GM18517 (cell line): ENCODE measurements around the gene FCER1G.

Experiments used
- ATAC-seq: cut with Tn5 transposase; IDR thresholded peaks from one replicate; pipeline ENCODE4 v1.9.1; 2021; ENCODE audit warnings: mild to moderate bottlenecking, moderate library complexity; ENCODE audit not compliant: unreplicated experiment

Gene FCER1G

DNA sequence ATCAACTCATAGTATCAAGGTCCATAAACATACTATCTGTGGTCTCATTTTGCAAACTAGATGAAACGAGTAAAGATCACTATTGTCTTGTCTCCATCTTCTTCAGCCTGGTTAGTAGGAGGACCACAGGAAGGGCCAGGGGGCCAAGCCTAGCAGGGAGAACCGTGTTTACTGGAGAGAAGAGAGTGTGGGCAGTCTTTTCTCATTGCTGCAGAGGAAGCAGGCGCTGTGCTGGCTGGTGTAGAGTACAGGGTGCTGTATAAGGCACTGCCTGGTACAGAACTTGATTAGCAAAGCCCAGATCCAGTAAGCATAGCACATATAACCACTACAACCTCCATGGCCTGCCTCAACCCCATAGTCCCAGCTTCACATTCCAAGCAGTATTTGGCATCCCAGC, 27.8 kb upstream of the FCER1G start:
- ATAC-seq = no peak

DNA sequence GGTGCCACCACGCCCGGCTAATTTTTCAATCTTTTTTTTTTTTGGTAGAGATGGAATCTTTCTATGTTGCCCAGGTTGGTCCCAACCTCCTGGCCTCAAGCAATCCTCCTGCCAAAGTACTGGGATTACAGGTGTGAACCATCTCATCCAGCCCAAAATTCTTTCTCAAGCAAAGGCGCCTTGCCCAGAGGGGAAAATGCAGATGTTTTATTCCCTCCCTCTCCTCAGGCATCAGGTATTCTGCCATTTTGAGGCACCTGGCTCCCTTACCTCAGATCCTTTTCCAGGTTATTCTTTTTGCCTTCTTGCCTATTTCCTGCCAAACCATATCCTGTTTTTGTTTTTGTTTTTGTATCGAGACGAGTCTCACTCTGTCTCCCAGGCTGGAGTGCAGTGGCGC, 26.7 kb upstream of the FCER1G start:
- ATAC-seq = no peak

DNA sequence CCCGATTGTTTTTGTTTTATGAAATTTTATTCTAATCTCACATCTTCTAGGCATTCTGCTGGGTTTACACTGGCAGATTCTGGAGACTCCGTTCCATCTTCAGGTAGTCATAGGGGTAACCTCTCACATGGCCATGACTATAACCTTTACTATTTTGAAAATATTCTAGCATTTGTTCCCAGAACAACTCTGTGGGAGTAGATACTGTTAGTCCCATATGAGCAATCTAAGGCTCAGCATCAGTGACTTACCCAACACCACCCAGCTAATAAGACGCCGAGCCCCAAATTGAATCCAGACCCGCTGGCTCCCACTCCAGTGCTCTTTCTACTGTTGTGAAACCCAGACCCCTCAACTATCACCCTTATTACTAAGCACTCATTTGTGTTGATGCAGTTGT, 26.1 kb upstream of the FCER1G start:
- ATAC-seq = no peak

DNA sequence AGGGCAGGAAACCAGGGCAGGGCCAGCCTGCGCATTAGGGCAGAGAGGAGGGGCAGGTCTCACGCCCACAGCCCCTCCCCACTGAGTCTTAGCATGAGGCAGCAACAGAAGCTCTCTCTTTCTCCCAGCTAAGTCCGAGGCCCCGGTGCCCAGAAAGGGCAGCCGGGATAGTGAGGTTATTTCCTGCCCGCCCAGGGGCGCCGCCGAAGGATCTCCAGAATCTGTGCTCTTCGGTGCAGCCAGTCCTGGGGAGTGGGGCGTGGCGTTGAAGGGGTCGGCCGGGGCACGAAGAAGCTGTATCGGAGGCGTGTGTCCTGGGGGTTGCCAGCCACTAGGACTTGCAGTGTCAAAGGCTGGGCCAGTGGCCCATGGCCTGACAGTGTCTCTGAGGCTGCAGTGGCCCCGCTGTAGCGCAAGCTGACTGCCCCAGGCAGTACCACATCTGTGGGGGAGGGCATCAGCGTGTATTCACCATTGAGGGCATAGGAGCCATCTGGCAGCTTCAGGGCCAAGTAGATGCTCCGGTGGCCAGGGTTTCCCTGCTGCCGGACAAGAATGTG, 24.1 kb upstream of the FCER1G start:
- ATAC-seq = no peak

DNA sequence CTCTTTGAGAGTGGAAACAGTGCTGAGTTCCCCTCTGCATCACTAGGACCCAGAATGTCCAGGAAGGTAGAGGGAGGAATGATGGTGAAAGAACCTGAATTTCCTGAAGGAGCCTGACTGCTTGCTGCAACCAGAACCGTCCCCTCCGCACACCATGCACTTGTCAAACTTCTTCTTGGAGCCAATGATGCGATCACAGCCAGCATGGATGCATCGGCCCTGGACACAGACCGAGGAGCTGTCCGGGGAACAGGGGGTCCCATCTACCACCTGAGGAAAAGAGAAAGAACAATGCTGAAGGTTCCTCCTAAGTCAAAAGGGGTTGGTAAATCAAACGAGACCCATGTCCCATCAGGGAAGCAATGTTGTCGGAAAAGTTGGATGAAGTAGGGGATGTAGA, 23.1 kb upstream of the FCER1G start:
- no peak for ATAC-seq

DNA sequence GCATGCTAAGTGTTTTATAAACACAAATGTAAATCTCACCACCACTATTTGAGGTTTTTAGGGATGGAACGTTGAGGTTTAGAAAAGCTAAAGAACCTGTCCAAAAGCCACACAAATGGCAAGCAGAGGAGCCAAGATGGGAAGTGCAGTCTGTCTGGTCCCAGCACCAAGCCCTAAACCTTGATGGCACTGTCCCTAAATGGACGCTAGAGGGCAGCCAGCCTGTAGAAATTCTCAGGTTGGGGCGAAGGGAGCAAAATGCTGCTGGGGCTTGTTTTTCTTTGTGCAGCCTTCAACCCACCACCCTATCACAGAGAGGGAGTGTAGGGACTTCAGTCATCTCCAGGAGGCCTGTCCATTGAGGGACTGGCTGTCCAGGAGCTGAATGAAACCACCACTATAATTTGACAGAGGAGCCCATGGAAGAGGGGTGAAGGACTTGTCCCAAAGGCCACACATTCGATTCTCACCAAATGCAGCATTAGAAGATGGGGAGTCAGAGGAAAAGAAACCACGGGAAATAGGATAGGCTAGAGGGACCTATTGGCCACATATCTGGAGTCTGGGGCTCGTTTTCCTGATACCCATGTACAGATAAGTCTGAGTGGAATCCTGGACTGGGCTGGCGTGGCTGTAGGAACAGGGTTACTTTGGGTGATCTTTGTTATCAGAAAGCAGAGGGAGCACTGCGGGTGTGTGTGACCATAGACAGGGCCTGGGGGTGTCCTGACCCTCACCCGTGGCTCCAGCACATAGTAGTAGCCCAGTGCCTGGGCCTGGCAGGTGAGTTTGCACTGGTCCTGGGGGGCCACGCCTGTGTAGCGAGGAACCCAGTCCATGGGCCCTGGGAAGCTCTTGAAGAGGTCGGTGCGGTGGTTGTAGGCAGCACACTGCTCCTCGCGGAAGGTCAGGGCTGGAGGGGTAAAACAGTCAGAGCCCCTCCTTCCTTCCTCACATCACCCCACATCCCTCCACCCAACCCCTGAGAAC, 22.3 kb upstream of the FCER1G start:
- no peak for ATAC-seq

DNA sequence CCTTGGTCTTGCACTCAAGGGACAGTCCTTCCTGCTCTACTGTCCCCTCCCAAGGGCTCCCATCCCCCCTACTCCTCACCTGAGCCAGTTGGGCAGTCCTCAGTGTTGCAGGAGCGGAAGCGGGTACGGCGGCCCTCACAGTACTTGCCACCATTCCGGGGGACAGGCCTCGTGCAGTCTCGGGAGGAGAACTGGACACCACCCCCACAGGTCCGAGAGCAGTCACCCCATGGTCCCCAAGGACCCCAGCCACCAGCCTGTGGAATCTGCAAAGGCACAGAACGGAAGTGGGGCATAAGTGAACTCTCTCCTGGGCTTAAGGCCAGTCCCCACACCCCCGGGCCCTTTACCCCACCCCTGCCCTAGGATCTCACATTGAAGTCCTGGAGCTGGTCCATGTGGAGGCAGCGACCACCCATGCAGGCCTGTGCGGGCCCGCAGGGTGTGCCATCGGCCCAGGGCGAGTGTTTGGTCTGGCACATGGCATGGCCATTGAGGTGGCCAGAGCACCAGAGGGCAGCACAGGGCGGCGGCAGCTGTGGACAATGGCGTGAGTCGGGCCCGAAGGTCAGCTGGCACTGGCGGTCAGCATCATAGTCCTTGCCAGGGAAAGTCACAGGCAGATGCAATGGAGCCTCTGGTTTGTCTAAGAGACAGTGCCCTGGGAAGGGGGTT, 21.4 kb upstream of the FCER1G start:
- ATAC-seq = no peak

DNA sequence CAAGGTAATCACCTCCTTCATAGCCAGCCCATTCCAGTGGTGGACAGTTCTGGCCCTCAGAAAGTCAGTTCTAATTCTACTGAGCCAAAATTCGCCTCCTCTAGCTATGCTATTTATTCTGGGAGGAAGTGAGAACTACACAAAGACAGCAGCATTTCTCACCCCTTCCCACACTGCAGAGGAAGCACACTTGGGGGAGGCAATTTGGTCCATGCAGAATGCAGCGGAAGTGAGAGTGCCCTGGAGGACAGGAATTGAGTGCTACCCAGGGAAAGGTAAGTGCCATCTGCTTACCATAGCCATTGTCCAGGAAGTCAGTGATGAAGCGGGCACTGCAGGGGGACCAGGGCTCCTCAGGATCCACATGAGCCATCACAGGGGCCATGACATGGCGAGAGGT, 19.9 kb upstream of the FCER1G start:
- ATAC-seq = no peak

DNA sequence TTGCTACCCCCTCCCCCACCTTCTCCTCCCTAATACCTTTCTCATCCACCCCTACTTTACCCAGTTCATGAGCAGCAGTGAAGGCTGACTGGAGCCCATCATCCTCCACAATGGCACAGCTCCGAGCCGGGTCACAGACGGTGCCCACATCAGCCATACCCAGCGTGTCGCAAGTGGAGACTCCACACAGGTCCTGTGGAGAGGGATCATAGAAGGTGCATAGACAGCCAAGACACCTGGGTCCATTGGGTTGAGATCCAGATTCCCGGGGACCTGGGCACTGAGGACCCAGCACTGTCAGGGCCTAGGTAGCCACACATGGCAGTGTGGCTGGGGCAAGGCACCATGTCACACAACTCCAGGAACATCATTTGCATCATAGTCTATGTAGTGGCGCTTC, 19.0 kb upstream of the FCER1G start:
- ATAC-seq = no peak

DNA sequence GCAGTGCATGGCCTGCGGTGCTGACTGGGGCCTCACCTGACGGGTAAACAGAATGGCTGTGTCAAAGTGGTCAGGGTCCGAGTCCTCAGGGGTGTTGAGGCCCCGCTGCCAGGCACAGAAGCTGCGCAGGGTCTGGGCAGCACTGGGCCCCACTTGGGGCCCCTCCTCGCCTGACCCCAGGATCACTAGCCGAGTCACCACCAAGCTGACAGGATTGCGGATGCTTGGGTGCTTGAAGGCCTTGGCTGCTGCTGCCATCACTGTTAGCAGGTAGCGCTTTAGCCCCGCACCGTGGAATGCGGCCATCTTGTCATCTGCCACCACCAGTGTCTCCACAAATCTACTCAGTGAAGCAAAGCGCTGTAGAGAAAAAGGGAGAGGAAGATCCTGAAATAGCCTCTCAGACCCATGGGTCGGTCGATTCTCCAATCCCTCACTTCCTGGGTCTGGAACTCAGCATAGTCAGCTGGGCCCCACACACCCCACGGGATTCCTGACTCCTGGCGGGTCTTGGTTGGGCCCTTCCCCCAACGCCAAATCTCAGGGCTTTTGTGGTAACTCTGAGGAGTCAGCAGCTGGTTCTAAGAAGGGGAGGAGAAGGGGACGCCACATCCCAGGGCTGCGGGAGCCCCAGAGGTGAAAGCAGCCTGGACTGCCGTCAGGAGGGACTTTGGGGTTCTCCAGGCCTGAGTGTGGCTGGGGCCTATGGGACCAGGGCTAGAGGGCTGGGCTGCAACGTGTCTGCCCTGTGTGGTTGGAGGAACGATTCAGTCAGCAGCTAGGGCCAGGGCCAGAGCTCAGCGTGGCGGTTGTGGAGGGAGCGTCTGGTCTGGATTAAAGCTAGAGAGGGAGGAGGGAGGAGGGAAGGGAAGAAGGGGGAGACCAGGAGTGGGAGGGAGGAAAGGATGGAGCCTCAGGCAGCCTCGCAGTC, 18.3 kb upstream of the FCER1G start:
- ATAC-seq = no peak

DNA sequence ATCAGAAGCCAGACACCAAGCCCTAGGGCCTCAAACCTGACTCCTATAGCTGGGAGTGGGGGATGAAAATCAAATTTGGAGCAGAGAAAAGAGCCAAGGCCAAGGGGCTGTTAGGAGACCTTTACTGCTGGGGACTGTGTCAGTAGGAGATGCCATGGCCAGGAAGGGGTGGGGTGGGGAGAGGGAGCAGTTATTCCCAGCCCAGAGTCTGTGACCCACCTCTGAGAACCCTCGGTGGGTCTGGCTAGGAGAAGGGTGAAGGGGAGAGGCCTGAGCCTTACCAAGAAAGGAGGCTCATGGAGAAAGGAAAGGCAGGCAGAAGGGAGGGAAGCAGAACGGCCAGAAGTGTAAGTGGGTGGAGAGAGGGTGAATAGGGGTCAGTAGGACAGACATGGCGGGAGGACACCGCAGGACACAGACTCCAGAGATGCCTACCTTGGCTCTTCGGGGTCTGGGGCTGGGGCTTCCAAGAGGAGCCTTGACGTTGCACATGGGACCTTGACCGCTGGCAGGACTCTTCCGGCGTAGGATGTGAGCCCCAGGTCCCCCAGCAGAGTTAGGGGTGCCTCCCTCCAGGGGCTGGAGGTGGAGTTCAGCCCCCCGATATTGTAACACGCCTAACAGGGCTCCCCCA, 17.4 kb upstream of the FCER1G start:
- ATAC-seq = no peak

DNA sequence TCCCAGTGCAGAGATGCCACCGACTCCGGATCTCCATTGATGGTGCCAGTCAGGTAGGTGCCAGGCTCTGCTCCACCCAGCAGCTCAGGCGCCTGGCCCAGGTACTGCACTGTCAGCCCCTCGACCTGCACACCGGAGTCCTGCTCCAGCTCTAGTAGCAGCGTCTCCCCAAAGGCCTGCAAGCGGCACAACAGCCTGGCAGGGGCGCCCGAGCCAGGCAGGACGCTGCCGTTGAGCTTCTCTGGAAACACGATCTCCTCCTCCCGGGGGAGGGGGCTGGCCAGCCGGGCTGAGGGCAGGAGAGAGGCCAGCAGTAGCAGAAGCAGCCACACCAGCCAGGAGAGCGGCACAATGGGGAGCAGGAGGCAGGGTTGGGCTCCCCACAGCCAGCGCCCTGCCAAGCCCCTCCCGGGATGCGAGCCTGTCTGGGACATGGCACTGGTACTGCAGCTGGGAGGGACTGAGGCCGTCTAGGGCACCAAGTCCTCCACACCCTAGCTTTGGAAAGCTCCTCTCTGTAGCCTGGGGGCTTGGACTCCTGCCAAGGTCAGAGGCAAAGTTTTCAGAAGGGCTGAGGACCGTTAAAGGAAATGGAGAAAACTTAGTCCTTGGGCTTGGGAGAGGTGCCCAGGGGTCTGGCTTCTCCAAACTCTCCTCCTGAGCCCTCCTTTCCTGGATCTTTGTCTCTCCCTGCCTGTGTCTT, 16.8 kb upstream of the FCER1G start:
- no peak for ATAC-seq

DNA sequence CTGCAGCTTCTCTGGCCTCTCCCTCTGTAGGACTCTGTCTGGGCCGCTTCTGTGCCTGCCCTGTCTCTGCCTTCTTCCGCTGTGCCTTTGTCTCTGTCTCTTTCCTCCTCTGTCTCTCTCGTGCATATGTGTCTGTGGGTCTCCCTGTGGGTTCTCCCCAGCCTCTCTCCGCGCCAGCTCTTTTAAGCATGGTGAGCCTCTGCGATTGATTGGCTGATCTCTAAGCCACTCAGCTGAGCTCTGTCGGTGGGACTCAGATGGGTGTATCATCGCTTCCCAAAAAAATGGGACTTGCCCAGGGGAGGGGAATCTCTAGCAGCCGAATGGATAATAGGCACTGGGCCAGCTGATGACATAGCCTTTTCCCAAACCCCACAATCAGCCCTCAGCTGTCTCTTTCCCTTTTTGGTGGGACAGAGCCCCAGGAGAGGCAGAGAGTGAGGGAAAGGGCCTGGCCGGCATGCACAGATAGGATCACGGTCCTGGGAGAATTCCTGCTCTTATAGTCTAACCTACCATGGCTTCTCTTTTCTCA, 16.1 kb upstream of the FCER1G start, which contains the start of gene ADAMTS4:
Gene ADAMTS4, minus strand, starts transcription at position 158 of the 535 bp plus-strand sequence. CDS start 427 bp downstream, outside the sequence.
- ATAC-seq = no peak

DNA sequence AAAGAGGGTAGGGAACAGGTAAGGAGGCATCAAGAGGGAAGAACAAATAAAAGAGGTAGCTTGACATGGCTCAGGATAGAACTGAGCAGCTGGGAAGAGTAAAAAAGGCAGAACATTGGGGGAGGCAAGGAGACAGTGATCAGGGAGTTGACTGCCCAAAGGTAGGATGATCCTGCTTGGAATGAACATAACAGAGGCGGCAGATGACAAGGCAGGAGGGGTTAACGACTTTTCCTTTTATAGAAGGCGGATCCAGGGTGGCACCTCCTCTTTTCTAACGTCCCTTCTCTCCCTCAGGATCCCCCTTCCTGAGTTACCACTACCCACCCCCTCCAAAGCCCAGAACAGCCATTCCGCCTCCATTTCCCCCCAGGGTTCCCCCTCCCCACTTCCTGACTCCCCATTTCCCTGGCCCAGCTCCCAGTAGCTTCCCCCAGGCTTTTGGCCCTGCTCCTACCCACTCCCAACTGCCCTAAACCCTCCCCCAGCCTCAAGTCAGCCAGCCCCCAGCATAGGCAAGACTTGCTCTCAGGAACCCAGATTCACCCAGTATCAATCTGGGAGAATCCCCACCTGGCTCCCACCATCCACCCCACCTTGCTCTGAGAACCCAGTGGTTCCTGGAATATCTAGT, 15.5 kb upstream of the FCER1G start:
- no peak for ATAC-seq

DNA sequence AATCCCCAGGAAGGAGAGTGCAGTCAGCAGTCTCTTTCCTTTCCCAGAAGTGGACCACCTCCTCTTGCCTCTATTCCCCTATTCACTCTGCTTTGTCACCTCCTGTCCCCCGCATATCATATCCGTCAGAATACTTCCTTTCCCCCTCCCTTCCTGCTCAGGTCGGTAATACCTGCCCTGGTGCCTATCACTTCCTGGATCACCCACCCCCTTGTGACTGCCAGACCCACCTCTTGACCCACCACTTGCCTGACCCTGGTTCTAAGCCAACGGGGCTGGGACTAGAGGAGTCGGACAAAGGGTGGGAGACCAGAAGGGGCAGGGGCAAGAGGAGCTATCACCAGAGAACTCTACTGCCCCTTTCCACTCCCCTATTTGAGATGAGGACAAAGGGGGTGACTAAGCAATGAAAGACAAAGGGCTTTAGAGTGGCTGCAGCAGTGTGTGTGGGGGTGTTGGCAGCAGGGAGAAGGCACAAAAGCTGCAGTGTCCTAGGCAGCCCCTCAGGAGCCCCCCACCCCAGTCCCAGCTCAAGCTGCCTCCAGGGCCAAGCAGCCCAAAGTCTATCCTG, 14.6 kb upstream of the FCER1G start:
- ATAC-seq = no peak

DNA sequence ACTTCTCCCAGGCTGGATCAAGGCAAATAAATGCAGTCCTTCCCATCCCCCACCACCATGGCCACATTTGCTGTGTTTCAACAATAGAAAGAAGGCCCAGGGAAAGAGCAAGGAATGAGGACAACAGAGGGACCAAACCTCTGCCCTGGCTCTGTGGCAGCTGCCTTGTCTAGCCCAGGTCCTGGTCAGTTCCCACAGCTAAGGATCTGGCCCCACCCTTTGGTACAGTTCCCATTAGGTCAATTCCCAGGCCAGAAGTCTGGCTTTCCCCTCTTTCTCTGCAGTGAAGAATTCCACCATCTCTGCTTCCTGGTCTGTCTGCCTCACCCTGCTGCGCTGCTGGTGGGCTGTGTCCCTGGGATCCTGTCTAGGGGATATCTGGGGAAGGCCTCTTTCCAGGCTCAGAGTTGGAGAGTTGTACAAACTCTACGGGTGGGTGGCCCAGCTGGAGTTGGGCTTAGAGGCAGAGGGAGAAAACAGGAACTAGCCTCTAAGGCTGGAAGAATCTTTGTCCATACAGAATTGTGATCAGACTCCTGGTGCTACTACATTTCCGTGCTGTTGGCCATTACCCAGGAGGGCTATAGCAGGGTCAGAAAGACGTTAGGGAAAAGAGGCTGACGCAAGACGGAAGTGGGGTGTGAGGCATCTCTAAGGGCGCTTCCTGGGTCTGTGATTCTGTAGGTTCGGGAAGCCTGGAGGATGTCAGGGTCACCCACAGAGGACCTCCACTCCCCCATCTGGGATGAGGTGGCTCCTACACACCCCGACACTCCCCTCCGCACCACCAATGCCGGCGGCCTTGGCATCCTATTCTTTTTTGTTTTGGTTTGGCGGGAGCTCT, 13.9 kb upstream of the FCER1G start:
- ATAC-seq = no peak

DNA sequence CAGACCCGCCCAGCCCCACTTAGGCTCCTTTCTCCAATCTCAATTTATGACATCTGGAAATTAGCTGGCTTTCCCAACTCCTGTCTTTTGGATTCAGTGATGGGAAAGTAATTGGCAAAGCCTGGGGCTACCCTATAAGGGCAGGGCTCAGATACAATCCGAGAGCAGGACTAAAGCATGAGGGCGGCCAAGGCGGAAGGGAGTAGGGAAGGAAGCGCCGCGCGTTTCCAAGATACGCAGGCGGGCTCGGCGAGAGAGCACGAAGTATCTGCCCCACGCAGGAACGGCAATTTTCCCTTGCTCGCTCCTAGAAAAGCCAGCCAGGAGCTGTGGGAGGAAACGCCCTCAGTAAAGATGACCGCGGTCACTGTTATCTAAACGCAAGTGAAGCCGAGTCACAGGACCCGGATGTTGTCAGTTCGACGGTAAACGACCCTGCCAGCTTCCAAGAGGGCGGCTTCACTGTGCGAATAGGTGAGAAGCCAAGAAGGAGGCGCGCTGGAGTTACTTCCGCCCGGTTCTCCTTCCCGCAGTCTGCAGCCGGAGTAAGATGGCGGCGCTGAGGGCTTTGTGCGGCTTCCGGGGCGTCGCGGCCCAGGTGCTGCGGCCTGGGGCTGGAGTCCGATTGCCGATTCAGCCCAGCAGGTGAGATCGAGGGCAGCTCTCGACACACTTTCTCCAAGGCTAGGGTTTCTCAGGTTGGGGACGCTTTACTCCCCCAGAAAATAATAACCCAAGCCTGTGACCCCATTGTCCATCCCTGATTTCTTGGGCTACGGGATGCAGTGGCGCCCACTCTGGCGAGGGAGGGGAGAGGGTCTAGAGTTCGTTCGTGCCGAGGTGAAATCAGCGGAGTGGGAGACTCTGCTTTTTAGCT, 13.0 kb upstream of the FCER1G start, which contains the start of gene NDUFS2:
Gene NDUFS2, plus strand, starts transcription at position 532 of the 877 bp plus-strand sequence. Its CDS starts 19 bp downstream, at position 551.
- ATAC-seq = peak; percentile 89
